NCI-H774 (cell line): ENCODE results near the gene TSHZ1.
A peak's percentile ranks its signal among the peaks of the same experiment; 100 is the strongest.

Experiments
- DNase-seq: peaks from one replicate; lab custom pipeline; 2025; lab: John Stamatoyannopoulos, UW

Gene TSHZ1

DNA sequence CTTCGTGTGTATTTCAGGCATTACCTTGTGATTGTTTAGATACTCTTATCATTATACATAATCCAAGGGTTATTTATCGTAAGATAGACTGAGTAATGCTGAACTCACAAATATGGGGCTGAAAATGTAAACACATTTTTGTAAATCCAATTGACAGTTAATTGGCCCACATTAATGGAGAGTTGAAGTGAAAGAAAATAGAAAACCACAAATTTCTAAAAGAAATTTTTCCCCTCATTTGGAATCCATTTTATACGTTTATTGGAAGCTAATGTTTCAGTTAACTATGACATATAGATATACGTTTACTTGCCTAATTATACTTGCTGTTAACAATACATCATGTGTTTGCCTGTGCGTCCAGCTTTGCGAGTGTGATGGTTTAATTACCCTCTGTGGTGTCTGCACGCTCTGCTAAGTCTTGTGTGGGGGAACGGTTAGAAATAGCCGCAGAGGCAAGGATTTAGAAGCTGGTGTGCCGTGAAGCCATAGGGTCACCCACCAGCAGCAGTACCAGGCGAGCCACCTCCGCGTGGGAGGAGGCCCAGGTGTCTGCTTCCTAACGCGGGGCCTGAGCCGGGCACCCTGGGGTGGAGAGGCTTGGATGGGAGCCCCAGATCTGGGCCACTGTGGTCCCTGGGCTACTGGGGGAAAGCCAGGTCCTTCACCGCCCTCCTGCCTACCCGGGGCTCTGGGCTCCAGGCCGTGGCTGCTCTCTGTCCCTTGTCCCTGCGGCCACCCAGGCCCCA lies 38.0 kb downstream of the TSHZ1 start:
- DNase-seq = peak; percentile 16

- no peak for DNase-seq
These were observed 38.5 kb downstream of the TSHZ1 start for GRCh38 chr18:75249175-75249518.

DNA sequence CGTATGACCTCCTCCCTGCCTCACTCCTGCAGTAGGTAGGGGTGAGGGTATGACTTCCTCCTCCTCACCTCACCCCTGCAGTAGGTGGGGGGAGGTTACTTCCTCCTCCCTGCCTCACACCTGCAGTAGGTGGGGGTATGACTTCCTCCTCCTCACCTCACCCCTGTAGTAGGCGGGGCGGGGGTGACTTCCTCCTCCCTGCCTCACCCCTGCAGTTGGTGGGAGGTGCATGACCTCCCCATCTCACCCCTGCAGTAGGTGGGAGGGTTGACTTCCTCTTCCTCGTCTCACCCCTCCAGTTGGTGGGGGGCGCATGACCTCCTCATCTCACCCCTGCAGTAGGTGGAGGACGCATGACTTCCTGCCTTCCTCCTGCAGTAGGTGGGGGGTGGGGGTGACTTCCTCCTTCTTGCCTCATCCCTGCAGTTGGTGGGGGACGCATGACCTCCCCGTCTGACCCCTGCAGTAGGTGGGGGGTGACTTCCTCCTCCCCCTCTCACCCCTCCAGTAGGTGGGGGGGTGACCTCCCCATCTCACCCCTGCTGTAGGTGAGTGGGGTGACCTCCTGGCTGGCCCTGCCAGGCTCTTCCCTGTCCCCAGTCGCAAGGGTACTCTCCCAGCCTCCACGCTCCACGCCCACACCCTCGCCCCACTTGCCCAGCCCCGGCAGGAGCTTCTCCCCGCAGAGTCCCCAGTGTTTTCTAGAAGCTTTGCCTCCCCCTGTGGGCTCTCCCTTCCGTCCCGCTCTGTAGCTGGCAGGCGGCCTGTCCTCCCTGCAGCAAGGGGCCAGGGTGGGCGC lies 39.3 kb downstream of the TSHZ1 start:
- DNase-seq = no peak

DNA sequence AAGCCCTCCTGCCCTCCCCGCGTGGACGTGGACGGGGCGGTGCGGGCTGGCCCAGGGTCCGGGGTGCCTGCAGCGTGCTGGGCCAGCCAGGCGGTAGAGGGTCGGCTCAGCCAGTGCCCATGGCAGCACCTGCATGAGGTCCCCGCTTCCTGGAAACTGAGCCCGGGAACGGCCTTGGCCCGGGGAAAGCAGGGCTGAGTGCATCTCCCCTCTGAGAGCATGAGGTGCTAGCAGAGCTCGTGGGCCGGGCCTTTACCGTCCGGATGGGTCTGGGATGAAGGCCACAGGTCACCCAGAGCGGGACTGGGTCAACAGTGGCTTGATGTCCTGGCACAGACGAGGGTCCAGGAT lies 39.8 kb downstream of the TSHZ1 start:
- no peak for DNase-seq

DNA sequence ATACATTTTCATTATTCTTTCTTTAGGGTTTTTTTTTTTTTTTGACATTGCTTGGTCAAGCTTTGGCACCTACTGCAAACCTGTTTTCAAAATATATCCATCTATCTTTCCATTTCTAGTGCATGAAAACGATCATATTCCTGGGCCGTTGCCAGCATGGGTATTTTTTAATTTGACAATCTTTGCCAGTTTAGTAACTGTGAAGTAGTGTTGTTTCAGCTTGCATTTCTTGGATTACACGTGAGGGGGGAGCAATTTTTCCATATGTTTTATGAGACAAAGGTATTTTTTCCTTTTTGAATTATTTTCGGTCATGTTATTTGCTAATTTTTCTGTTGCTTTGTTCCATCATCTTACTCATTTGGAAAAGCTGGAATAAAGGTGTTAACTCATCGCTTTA lies 40.9 kb downstream of the TSHZ1 start:
- no peak for DNase-seq

GRCh38 chr18:75252136-75252535 lies 41.5 kb downstream of the TSHZ1 start:
- no peak for DNase-seq

GRCh38 chr18:75253043-75253442 lies 42.4 kb downstream of the TSHZ1 start:
- no peak for DNase-seq

GRCh38 chr18:75253784-75254183 lies 43.2 kb downstream of the TSHZ1 start:
- no peak for DNase-seq

- no peak for DNase-seq
These were observed 44.5 kb downstream of the TSHZ1 start for GRCh38 chr18:75255094-75255493.

- DNase-seq = no peak
These were observed 45.8 kb downstream of the TSHZ1 start for GRCh38 chr18:75256376-75256775.

DNA sequence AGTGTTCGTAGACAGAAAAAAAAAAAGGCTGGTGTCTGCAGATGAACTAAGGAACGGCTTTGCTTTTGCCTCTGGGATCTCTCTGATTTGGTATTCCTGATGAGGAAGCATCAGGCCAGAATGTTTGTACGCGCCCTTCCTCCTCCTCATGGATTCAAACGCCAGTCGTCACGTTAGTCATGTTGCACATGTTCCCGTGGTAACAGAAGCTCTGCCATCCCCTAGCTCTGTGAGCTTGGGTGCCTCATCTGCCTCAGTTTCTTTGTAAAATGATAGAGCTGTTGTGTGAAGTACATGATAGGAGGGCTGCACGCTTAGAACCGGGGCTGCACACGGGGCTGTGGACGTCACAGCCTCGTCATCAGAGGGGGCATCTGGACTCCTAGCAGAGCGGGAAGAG lies 47.0 kb downstream of the TSHZ1 start:
- no peak for DNase-seq

DNA sequence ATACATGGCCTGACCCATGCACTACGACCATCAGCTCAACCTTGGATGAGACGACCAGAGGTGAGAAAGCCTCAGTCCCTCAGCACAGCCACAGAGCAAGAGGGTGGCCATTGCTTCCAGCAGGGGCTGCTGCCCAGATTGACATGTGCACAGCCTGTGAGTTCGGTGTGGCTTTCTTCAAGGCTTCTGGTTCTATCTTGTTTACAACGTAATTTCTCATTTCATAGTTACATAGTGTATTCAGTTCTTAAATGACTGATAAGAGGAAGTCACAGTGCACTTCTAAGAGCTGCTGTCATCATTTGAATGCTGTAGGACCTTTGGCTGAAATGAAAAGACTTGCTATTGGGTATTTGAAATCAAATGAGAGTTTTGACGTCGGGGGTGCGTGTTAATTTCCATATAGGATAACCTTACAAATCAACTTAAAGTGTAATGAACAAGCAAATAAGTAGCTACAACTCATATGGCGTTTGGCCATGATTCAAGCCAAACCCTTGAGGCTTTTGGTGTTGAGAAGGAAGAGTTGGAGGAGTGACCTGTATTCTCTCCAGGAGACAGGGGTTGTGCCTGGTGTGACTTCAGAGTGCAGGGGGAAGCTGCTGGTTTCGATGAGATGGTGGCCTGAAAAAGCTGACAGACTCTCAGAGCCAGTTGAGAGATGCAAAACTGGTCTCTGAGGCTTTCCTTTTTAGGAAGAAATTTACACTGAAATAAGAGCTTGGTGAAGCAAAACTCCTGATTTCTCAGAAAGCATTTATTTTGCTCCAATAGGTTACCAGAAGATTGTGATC lies 51.0 kb downstream of the TSHZ1 start:
- no peak for DNase-seq

DNA sequence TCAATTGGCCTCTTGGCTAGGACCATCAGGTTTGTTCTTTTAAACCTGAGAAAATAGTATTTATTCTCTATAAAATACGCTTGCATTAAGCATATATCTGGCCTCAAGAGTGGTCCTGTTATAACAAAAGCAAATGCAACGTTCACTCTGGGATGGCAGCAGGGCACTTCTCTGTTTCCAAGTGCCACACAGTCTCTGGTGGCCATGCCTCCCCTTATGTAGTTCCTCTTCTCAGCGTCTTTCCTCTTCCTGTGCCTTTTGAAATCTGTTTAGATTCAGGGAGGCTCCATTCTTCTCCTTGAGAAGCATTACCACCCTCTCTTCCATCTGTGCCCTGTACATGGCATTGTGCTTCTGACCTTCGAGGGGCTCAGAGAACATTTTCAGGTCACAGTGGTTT lies 51.9 kb downstream of the TSHZ1 start:
- no peak for DNase-seq

DNA sequence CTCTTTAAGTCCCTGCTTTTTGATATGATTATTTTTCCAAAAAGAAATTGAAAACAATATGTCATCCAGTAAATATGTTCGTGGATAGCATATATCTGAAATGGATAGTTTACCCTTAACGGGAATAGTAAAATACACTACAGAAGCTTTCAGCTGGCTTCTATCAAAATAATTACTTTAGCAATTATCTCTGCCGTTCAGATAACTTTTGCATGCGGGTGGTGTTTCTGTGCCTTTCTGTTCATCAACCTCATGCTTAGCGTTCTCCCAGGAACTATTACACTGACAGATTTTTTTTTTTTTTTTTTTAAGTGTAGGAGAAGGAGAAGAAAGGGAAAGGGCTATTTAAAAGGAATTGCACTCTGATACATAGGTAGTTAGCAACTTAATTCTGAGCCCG lies 53.6 kb downstream of the TSHZ1 start:
- DNase-seq = no peak

GRCh38 chr18:75264926-75265597 lies 54.5 kb downstream of the TSHZ1 start:
- no peak for DNase-seq

DNA sequence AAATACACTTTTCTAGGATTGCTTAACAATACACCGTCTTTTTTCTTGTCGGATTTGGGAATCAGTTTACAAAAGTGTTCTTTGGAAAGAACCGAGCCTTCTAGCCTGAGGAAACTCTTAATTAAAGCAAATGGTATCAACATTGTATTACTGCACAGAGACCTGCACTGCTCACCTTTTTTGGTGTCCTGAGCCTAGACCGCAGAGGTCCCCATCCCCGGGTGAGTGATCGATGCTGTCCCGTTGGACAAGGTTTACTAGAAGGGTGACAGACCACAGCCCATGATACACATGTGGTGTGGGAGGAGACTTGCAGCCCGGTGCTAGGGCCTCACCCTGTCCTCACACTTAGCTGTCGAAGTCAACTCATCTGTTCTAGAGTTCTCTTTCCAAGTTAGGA lies 55.3 kb downstream of the TSHZ1 start:
- DNase-seq = no peak

DNA sequence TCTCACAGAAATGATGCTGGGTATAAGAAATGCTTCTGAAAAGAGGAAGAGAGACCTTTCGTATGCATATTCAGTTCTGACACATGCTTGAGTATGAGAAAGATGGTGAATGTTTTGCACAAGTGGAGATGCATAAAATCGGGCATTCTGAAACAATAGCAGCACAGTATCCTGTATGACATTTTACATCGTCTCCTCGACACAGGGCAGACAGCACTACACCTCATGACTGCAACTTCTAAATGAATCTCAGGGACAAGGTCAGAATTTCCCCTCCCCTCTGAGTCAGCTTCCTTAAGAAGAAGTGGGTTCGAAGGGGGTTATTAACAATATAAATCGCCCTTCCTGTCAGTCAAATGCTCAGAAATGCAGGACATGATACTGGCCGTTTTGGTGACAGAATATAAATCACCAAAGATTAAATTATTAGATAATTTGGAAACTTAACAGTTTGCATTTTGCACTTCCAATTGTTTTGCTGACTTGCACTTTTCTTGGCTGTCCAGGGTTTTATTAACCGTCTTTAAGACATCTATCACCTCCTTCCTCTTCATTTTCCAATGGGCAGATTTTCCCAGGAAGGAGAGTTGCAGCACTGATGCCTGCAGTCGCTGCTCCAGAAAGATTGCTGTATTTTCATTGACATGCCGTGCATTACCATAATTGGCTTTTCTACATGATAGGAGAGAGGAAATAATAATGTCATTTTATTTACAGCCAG lies 57.2 kb downstream of the TSHZ1 start:
- no peak for DNase-seq

DNA sequence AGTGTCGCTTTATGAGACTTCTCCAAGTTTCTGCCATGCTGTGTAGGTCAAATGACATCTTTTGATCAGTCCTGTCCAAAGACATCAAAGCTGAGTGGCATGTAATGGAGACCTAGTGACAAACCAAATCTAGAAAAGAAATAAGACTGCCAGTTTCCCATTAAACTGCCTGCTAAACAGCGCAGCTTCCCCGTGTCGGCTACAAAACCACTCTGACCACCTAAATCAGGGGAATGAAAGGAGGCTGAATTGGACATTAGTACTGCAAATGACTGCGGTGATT lies 57.7 kb downstream of the TSHZ1 start:
- no peak for DNase-seq

GRCh38 chr18:75269124-75269680 lies 58.6 kb downstream of the TSHZ1 start:
- peak; percentile 18 for DNase-seq

- no peak for DNase-seq
These were observed 59.1 kb downstream of the TSHZ1 start for GRCh38 chr18:75269696-75270095.

DNA sequence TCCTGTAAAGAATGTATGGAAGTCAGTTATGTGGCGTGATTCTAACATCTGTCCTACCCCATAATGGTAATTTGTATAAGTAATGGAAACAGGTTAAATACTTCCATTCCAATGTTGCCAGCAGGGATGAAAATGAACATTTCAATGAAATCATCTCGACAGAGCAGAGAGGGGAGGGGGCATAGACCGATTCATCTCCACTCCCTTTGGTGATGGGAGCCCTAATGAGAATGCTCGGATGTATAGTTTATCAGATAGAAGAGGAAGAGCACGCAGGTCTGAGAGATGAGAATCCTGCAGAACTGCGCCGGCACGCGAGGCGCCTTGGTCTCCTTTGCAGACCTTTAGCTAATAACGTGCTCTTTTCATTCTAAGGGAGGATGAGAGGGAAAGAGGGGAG lies 61.4 kb downstream of the TSHZ1 start:
- no peak for DNase-seq

DNA sequence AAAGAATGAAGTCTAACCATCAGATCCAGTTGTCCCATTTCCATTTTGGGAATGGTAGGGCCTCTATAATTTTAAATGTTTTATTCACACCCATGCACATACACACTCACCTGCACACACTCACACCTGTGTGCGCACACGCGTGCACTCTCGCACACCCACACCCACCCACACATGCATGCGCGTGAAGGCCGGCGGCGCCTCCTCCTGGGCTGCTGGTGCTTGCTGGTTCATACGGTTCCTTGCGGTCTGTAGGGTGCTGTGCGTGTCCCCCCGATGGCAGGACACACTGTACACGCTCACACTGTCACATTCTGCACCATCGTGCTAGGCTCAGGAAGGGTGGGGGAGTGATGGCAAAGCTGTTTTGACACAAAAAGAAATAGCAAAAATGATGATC lies 63.2 kb downstream of the TSHZ1 start:
- no peak for DNase-seq
